ENCODE measurements around the gene HLA-DRB5.

- TF ChIP-seq REST (IDR thresholded peaks at IDR 0.05; ENCODE audit: insufficient replicate concordance, low read depth) (no peak), POLR2AphosphoS5 (IDR thresholded peaks at IDR 0.05; ENCODE audit: low read depth) (no peak), CTCF (IDR thresholded peaks at IDR 0.05; ENCODE audit: insufficient read depth, low read length) (no peak)
Measured at GRCh38 chr6:32519118-32519909, 10.8 kb downstream of the HLA-DRB5 start.
